ENCODE results near the gene NR2F1-AS1.
A peak's percentile ranks its signal among the peaks of the same experiment; 100 is the strongest.

DNA sequence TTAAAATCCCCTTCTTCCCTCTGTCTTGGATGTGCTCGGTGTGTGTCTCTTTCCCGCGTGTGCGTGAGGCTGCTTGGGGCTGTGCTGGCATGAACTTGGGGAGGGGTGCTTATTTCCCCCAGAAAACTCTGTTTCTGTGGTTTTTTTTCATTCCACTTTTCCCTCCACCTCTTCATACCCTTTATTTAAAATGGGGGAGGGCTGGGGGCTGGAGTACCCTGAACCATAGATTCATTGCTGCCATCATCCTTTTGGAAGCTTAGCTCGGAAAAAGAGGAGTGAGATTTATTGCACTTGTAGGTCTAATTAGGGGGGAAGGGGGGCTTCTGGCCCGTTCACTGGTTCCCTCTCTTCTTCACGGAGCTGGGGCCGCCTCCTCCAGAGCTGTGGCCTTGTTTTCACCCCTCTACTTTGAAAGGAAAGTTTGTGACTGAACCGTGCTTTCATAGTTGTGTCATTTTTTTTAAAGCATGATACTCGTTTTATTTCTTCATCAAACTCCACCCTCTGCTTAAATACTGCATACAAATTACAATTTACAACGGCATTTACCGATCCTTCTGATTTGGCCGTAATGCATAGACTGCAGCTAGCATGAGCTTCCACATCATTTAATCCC lies 4.9 kb upstream of the NR2F1-AS1 start:
- TF ChIP-seq, protein P1, sequence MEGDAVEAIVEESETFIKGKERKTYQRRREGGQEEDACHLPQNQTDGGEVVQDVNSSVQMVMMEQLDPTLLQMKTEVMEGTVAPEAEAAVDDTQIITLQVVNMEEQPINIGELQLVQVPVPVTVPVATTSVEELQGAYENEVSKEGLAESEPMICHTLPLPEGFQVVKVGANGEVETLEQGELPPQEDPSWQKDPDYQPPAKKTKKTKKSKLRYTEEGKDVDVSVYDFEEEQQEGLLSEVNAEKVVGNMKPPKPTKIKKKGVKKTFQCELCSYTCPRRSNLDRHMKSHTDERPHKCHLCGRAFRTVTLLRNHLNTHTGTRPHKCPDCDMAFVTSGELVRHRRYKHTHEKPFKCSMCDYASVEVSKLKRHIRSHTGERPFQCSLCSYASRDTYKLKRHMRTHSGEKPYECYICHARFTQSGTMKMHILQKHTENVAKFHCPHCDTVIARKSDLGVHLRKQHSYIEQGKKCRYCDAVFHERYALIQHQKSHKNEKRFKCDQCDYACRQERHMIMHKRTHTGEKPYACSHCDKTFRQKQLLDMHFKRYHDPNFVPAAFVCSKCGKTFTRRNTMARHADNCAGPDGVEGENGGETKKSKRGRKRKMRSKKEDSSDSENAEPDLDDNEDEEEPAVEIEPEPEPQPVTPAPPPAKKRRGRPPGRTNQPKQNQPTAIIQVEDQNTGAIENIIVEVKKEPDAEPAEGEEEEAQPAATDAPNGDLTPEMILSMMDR (conservative IDR thresholded peaks at IDR 0.05; ENCODE audit: low read depth, low read length): no peak
- no peak for TF ChIP-seq CHD1 (IDR thresholded peaks at IDR 0.05; ENCODE audit: low read depth, low read length)
- no peak for TF ChIP-seq MAFK (IDR thresholded peaks at IDR 0.05; ENCODE audit: low read depth, low read length)
- no peak for TF ChIP-seq RAD21 (IDR thresholded peaks at IDR 0.05; ENCODE audit: low read length)
- no peak for TF ChIP-seq RCOR1 (IDR thresholded peaks at IDR 0.05; ENCODE audit: insufficient replicate concordance, low read length)
- TF ChIP-seq MAZ (IDR thresholded peaks at IDR 0.05; ENCODE audit: borderline replicate concordance, low read depth, low read length): no peak
- no peak for TF ChIP-seq ELK1 (IDR thresholded peaks at IDR 0.05; ENCODE audit: borderline replicate concordance, low read depth, low read length)
- no peak for TF ChIP-seq FOS (IDR thresholded peaks at IDR 0.05; ENCODE audit: low read depth, low read length)
- TF ChIP-seq SMC3 (IDR thresholded peaks at IDR 0.05; ENCODE audit: low read depth, low read length): no peak
- TF ChIP-seq POLR2A (IDR thresholded peaks at IDR 0.05; ENCODE audit: low read depth, low read length): peak; percentile 30; the same call in 1 of the 2 replicates
- no peak for TF ChIP-seq CEBPB (IDR thresholded peaks at IDR 0.05; ENCODE audit: low read depth, low read length)
- TF ChIP-seq MXI1 (IDR thresholded peaks at IDR 0.05; ENCODE audit: borderline replicate concordance, low read depth, low read length): no peak

Measured in IMR-90 (cell line).